OCI-LY1 (cell line): Measurements from ENCODE around the gene HDAC1.

Experiments
- H2AFZ ChIP-seq: fragments of 200-600 bp; sonication (generic), shearing (Covaris generic); 2 replicates; pipeline ENCODE4 v1.6.0; 2014; ENCODE audit warnings: antibody characterized with exemption, mild to moderate bottlenecking, low read length
- H3F3A ChIP-seq: fragments of 200-600 bp; sonication (generic), shearing (Covaris generic); 2 replicates; pipeline ENCODE4 v1.6.0; 2014; ENCODE audit warnings: mild to moderate bottlenecking, antibody characterized with exemption, low read length, moderate library complexity; ENCODE audit not compliant: insufficient read depth
- H3K27ac ChIP-seq: fragments of 200-600 bp; sonication (generic); 2 replicates; pipeline ENCODE4 v1.5.1; 2014; ENCODE audit warnings: low read length, mixed run types, mild to moderate bottlenecking, low read depth; ENCODE audit not compliant: poor library complexity, severe bottlenecking
- H3K27me3 ChIP-seq: fragments of 200-600 bp; sonication (generic); 2 replicates; pipeline ENCODE4 v1.6.0; 2014; ENCODE audit warnings: antibody characterized with exemption, mild to moderate bottlenecking, low read length, moderate library complexity; ENCODE audit not compliant: insufficient read depth
- H3K36me3 ChIP-seq: fragments of 200-600 bp; sonication (generic); 2 replicates; pipeline ENCODE4 v1.6.1; 2014; ENCODE audit warnings: mild to moderate bottlenecking, antibody characterized with exemption, low read length, moderate library complexity, mixed read lengths; ENCODE audit not compliant: insufficient read depth
- H3K4me1 ChIP-seq: fragments of 200-600 bp; sonication (generic); 2 replicates; pipeline ENCODE4 v1.5.1; 2014; ENCODE audit warnings: mild to moderate bottlenecking, low read length, moderate library complexity; ENCODE audit not compliant: insufficient read depth, severe bottlenecking
- H3K4me2 ChIP-seq: fragments of 200-600 bp; sonication (generic), shearing (Covaris generic); 2 replicates; pipeline ENCODE4 v1.6.1; 2014; ENCODE audit warnings: low read length
- H3K4me3 ChIP-seq: fragments of 200-600 bp; sonication (generic); 2 replicates; pipeline ENCODE4 v1.5.1; 2014; ENCODE audit warnings: low read length, low read depth, mild to moderate bottlenecking, mixed read lengths; ENCODE audit not compliant: poor library complexity, severe bottlenecking
- H3K79me2 ChIP-seq: fragments of 200-600 bp; shearing (Covaris generic); 2 replicates; pipeline ENCODE4 v1.6.1; 2016; ENCODE audit warnings: mixed run types, low read length, mixed read lengths; ENCODE audit not compliant: insufficient read depth
- H3K9ac ChIP-seq: fragments of 200-600 bp; sonication (generic), shearing (Covaris generic); 2 replicates; pipeline ENCODE4 v1.6.1; 2014; ENCODE audit warnings: mild to moderate bottlenecking, low read length, mixed read lengths
- H3K9me2 ChIP-seq: fragments of 200-600 bp; sonication (generic), shearing (Covaris generic); 2 replicates; pipeline ENCODE4 v1.6.1; 2014; ENCODE audit warnings: low read depth, mild to moderate bottlenecking, low read length, mixed read lengths
- H3K9me3 ChIP-seq: fragments of 200-600 bp; shearing (Covaris generic); 2 replicates; pipeline ENCODE4 v1.6.1; 2014; ENCODE audit warnings: low read length, mixed read lengths
- H4K20me1 ChIP-seq: fragments of 200-600 bp; sonication (generic), shearing (Covaris generic); 2 replicates; pipeline ENCODE4 v1.6.0; 2016; ENCODE audit warnings: mild to moderate bottlenecking, low read length; ENCODE audit not compliant: insufficient read depth
- EZH2 ChIP-seq: fragments of 200-600 bp; sonication (generic), shearing (Covaris generic); IDR thresholded peaks from 2 replicates; pipeline ENCODE4 v1.8.0; 2017; ENCODE audit warnings: borderline replicate concordance, mixed run types, mild to moderate bottlenecking, antibody characterized with exemption, low read length, moderate library complexity, mixed read lengths
- TF ChIP-seq, protein P1 (sequence below): fragments of 200-600 bp; sonication (generic), shearing (Covaris generic); IDR thresholded peaks from 2 replicates; pipeline ENCODE4 v1.5.1; 2017; ENCODE audit warnings: mild to moderate bottlenecking, antibody characterized with exemption, low read length, moderate library complexity, mixed read lengths

HDAC1 gene

GRCh38 chr1:32361674-32362473, 70.0 kb downstream of the HDAC1 start:
- H3K9me3 ChIP-seq: no peaks in the 10 kb centered on the region
- H3F3A ChIP-seq: no peaks in the 10 kb centered on the region
- no peaks in the 10 kb centered on the region for H4K20me1 ChIP-seq
- H3K79me2 ChIP-seq: no peaks in the 10 kb centered on the region
- no peak overlapping the region for H2AFZ ChIP-seq
- H3K9ac ChIP-seq: no peak overlapping the region
- no peak overlapping the region for H3K27ac ChIP-seq
- H3K27me3 ChIP-seq: no peaks in the 10 kb centered on the region
- H3K9me2 ChIP-seq: no peaks in the 10 kb centered on the region
- H3K4me3 ChIP-seq: peak overlapping the region; percentile 32
- no peak for TF ChIP-seq EZH2
- TF ChIP-seq, protein P1, sequence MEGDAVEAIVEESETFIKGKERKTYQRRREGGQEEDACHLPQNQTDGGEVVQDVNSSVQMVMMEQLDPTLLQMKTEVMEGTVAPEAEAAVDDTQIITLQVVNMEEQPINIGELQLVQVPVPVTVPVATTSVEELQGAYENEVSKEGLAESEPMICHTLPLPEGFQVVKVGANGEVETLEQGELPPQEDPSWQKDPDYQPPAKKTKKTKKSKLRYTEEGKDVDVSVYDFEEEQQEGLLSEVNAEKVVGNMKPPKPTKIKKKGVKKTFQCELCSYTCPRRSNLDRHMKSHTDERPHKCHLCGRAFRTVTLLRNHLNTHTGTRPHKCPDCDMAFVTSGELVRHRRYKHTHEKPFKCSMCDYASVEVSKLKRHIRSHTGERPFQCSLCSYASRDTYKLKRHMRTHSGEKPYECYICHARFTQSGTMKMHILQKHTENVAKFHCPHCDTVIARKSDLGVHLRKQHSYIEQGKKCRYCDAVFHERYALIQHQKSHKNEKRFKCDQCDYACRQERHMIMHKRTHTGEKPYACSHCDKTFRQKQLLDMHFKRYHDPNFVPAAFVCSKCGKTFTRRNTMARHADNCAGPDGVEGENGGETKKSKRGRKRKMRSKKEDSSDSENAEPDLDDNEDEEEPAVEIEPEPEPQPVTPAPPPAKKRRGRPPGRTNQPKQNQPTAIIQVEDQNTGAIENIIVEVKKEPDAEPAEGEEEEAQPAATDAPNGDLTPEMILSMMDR: no peak
- H3K36me3 ChIP-seq: peaks cover 32% of the 10 kb centered on the region
- peaks cover 14% of the 10 kb centered on the region for H3K4me1 ChIP-seq
- H3K4me2 ChIP-seq: peak overlapping the region; percentile 58

- Histone ChIP-seq H3K27me3 (no peaks in the 10 kb centered on the region), H3K9me2 (no peaks in the 10 kb centered on the region), H3K9ac (no peak within 1 kb of the TSS), H2AFZ (no peak within 1 kb of the TSS), H3K4me1 (peaks cover 14% of the 10 kb centered on the region), H3K4me2 (peak within 1 kb of the TSS; percentile 58), H3F3A (no peaks in the 10 kb centered on the region), H3K36me3 (peaks cover 40% of the 10 kb centered on the region), H3K79me2 (no peaks in the 10 kb centered on the region), H3K9me3 (no peaks in the 10 kb centered on the region), H4K20me1 (no peaks in the 10 kb centered on the region), H3K27ac (no peak within 1 kb of the TSS), H3K4me3 (peak within 1 kb of the TSS; percentile 32)
- TF ChIP-seq EZH2: no peak
- TF ChIP-seq, protein P1: no peak
Measured at GRCh38 chr1:32362474-32363313, 70.8 kb downstream of the HDAC1 start, which contains the start of the genes FAM229A and TSSK3. TSS of gene FAM229A (minus strand) at chr1:32362485. CDS start at chr1:32362091, 394 bp downstream. TSS of gene TSSK3 (plus strand) at chr1:32362539. CDS start at chr1:32362702, 163 bp downstream.

GRCh38 chr1:32363713-32364112, 71.8 kb downstream of the HDAC1 start:
- H3K9me2 ChIP-seq: no peaks in the 10 kb centered on the region
- H3K27me3 ChIP-seq: no peaks in the 10 kb centered on the region
- H2AFZ ChIP-seq: no peak overlapping the region
- no peaks in the 10 kb centered on the region for H3F3A ChIP-seq
- no peaks in the 10 kb centered on the region for H3K9me3 ChIP-seq
- peaks cover 47% of the 10 kb centered on the region for H3K36me3 ChIP-seq
- peaks cover 14% of the 10 kb centered on the region for H3K4me1 ChIP-seq
- no peak overlapping the region for H3K9ac ChIP-seq
- no peak overlapping the region for H3K27ac ChIP-seq
- no peaks in the 10 kb centered on the region for H3K79me2 ChIP-seq
- H4K20me1 ChIP-seq: no peaks in the 10 kb centered on the region
- no peak overlapping the region for H3K4me3 ChIP-seq
- no peak for TF ChIP-seq EZH2
- TF ChIP-seq, protein P1: no peak
- no peak overlapping the region for H3K4me2 ChIP-seq
